DMS 273 (cell line): ENCODE data around the gene GATAD2B.
"Not testable (repeated sequence)": the region's sequence is repeated elsewhere in the genome, so short reads cannot be mapped to it uniquely, and the experiment has no call there.

Experiments
- DNase-seq: peaks from one replicate; lab custom pipeline; 2025; ENCODE audit not compliant: unreplicated experiment; lab: John Stamatoyannopoulos, UW

Gene GATAD2B

GRCh38 chr1:153932156-153933131 is 9.7 kb upstream of the GATAD2B start:
- DNase-seq, result no peak

GRCh38 chr1:153929981-153930948 is 7.5 kb upstream of the GATAD2B start:
- no peak for DNase-seq

- no peak for DNase-seq
Observed at GRCh38 chr1:153929426-153929825, 6.7 kb upstream of the GATAD2B start.

- DNase-seq, result no peak
Observed at GRCh38 chr1:153928791-153929341, 6.1 kb upstream of the GATAD2B start.

GRCh38 chr1:153928245-153928644 is 5.5 kb upstream of the GATAD2B start:
- DNase-seq, result no peak

GRCh38 chr1:153926405-153926804 is 3.6 kb upstream of the GATAD2B start:
- DNase-seq, result no peak

GRCh38 chr1:153922076-153922971 is 448 bp downstream of the GATAD2B start:
- DNase-seq, result peak; percentile 95

- peak; percentile 71 for DNase-seq
Observed at GRCh38 chr1:153921803-153922075, 1.0 kb downstream of the GATAD2B start.

GRCh38 chr1:153921080-153921802 is 1.5 kb downstream of the GATAD2B start:
- no peak for DNase-seq

- peak; percentile 78 for DNase-seq
Observed at GRCh38 chr1:153919876-153920852, 2.6 kb downstream of the GATAD2B start.

GRCh38 chr1:153916297-153916696 is 6.5 kb downstream of the GATAD2B start:
- DNase-seq, result no peak

- DNase-seq, result no peak
Observed at GRCh38 chr1:153912349-153912748, 10.4 kb downstream of the GATAD2B start.

- DNase-seq, result not testable (repeated sequence)
Observed at GRCh38 chr1:153910560-153910959, 12.2 kb downstream of the GATAD2B start.

GRCh38 chr1:153908071-153908470 is 14.7 kb downstream of the GATAD2B start:
- DNase-seq, result no peak

- DNase-seq, result no peak
Observed at GRCh38 chr1:153907134-153907533, 15.6 kb downstream of the GATAD2B start.

GRCh38 chr1:153906396-153906795 is 16.4 kb downstream of the GATAD2B start:
- DNase-seq, result no peak

- not testable (repeated sequence) for DNase-seq
Observed at GRCh38 chr1:153905908-153906307, 16.9 kb downstream of the GATAD2B start.

GRCh38 chr1:153903841-153904455 is 18.8 kb downstream of the GATAD2B start:
- DNase-seq, result no peak
